ENCODE results near the gene MARCOL. TPM values are rescaled to one million over a fixed set of nuclear protein-coding genes. Genes with fewer than 3 reads are reported as not detected.

Gene MARCOL
- total RNA-seq, 1 experiment from 2014 or later, result not detected

- H3K4me2 ChIP-seq (ENCODE audit: low read length), result no peak overlapping the region
- H3K9me3 ChIP-seq (ENCODE audit: control insufficient read depth in 1 of 2, insufficient read depth in 1 of 2, low read depth in 1 of 2, low read length in 2 of 2), result no peaks in the 10 kb centered on the region
- no peak overlapping the region for H3K27ac ChIP-seq (ENCODE audit: low read depth, low read length)
- H3K9me2 ChIP-seq (ENCODE audit: insufficient read depth), result no peaks in the 10 kb centered on the region
- H3K36me3 ChIP-seq (ENCODE audit: control insufficient read depth in 1 of 2, insufficient read depth in 2 of 2, low read length in 2 of 2), result no peaks in the 10 kb centered on the region
- BruUV-seq (replicated peaks), result no TSS peak
- peak; percentile 4 for DNase-seq (ENCODE audit: low read depth, low spot score)
- no peak overlapping the region for H3K9ac ChIP-seq (ENCODE audit: low read length)
- H3K4me3 ChIP-seq (replicated peaks in 1 of 2; ENCODE audit: low read depth in 1 of 2, low read length in 2 of 2), result no peak overlapping the region
- peak; percentile 80 for ATAC-seq
- no peak overlapping the region for H2AFZ ChIP-seq (ENCODE audit: low read depth, low read length, poor library complexity, severe bottlenecking)
- ChIA-PET CTCF (interaction anchor here (0.8 to 1.9 kb wide), 4 partner anchors 10 to 440 kb away, joined by 3 to 19 read pairs (median 7); no protein-coding TSS in a partner anchor), POLR2A (no interaction called here), RAD21 (ENCODE audit: low non-redundant PET in 1 of 2, low total read pairs in 2 of 2, uncharacterized antibody in 2 of 2, unreplicated experiment in 2 of 2) (no interaction called here)
- H4K20me1 ChIP-seq (ENCODE audit: insufficient read depth), result no peaks in the 10 kb centered on the region
- intact Hi-C loops (cut with micrococcal nuclease), result loop anchor here (1.0 to 5.0 kb wide), 3 partner anchors 85 to 440 kb away; no protein-coding TSS in a partner anchor
- TF ChIP-seq CTCF (IDR thresholded peaks at IDR 0.05 in 2 of 3, conservative IDR thresholded peaks at IDR 0.05 in 1 of 3; ENCODE audit: borderline replicate concordance in 1 of 3, insufficient read depth in 1 of 3, low read depth in 2 of 3, low read length in 2 of 3) (peak; percentile 39 to 57 (median 49); a peak in 5 of 6 replicates), RAD21 (IDR thresholded peaks at IDR 0.05; ENCODE audit: low read depth) (peak; percentile 67), SP1 (IDR thresholded peaks at IDR 0.05; ENCODE audit: low read depth) (no peak)
- no peaks in the 10 kb centered on the region for H3K4me1 ChIP-seq (ENCODE audit: control insufficient read depth in 1 of 2, insufficient read depth in 2 of 2, low read length in 2 of 2)
- no peaks in the 10 kb centered on the region for H3K79me2 ChIP-seq (ENCODE audit: insufficient read depth, low read length)
- H3K27me3 ChIP-seq (ENCODE audit: insufficient read depth, low read length), result peaks cover 20% of the 10 kb centered on the region; the same call in 1 of the 2 replicates
Observed at GRCh38 chr5:148290271-148291195, 52.2 kb downstream of the MARCOL start.

Other genes with a start within 250 kb of the MARCOL start
- not detected for gene SPINK5, start 174.5 kb upstream of the MARCOL start, total RNA-seq (2021; ENCODE audit: unreplicated experiment)
- gene SPINK14, start 70.0 kb upstream of the MARCOL start, total RNA-seq (2021; ENCODE audit: unreplicated experiment), result not detected
- gene SPINK6, start 35.5 kb upstream of the MARCOL start, total RNA-seq (2021; ENCODE audit: unreplicated experiment), result not detected
- gene SPINK13, start 30.3 kb downstream of the MARCOL start, total RNA-seq (2021; ENCODE audit: unreplicated experiment), result not detected
- gene SPINK7, start 73.9 kb downstream of the MARCOL start, total RNA-seq (2021; ENCODE audit: unreplicated experiment), result not detected
- gene SPINK9, start 97.0 kb downstream of the MARCOL start, total RNA-seq (2021; ENCODE audit: unreplicated experiment), result not detected
- 36.3 TPM for gene FBXO38, start 145.4 kb downstream of the MARCOL start, total RNA-seq (2021; ENCODE audit: unreplicated experiment)